NOMO-1 treated with dmso at 0.1 percent for 144 hours (cell line): ENCODE data around the gene APOD.

ENCODE experiments used
- DNase-seq: peaks from one replicate; lab custom pipeline; 2025; ENCODE audit not compliant: unreplicated experiment; lab: John Stamatoyannopoulos, UW

APOD gene

DNA sequence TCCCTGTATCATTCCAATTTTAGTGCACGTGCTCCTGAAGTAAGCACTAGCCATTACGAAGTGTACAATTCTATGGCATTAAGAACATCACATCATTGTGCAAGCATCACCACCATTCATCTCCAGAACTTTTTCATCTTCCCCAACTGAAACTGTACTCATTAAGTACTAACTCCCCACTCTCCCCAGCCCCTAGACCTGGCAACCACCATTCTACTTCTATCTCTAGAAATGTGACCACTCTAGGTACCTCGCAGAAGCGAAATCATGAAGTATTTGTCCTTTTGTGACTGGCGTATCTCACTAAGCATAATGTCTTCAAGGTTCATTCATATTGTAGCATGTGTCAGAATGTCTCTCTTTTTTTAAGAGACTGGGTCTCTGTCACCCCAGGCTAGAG, 52.1 kb downstream of the APOD start:
- no peak for DNase-seq

DNA sequence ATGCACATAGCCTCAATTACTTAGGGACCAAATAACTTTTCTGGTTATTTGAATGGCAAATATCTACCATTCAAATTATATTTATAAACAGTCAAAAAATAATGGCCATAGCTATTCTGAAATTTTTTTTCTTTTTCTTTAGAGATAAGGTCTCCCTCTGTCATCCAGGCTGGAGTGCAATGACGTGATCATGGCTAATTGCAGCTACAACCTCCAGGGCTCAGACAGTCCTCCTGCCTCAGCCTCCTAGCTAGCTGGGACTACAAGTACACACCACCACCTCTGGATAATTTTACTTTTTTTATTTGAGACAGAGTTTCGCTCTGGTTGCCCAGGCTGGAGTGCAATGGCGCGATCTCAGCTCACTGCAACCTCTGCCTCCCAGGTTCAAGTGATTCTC, 57.2 kb downstream of the APOD start:
- DNase-seq = no peak

GRCh38 chr3:195524171-195524896, 59.4 kb downstream of the APOD start:
- no peak for DNase-seq

DNA sequence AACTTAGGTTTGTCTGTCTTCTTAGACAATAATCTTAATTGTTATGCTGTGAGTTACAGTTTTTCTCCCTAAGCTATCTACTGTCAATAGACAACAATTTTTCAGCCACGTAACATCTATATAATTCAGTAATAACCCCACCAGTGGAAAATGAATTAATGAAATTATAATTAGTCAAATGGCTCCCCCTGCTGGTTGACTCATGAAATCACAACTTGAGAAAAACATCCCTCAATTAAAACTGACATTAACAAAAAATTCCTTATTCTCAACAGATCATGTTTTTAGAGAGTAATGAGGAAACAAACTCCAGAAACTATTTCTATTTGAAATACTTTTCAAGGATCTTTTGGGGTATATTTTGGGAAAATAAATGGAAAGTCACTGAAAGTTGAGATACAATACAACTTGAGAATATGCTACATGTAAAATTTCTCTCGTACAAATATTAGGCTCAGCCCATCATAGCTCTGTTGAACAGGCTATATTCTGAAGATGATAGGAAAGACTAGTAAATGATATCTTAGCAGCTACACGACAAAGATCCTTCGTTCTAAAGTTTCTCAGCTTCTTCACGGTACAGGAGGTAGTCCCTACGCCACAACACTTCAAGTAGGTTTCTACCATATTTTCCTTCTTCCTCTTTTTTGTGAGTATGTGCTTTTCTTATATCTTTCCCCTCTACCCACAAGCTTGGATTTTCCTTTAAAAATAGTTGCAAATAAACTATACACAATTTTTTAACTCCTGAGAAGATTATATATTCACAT, 61.3 kb downstream of the APOD start:
- DNase-seq = no peak
